RKO (cell line): ENCODE measurements around the gene PGA5.

Experiments
- DNase-seq: peaks from one replicate; pipeline ENCODE4 v3.0.0-alpha.2; 2016; ENCODE audit warnings: low spot score

The PGA5 gene

GRCh38 chr11:61267437-61267841 lies 26.5 kb downstream of the PGA5 start:
- no peak for DNase-seq

GRCh38 chr11:61268588-61269250 lies 27.7 kb downstream of the PGA5 start:
- DNase-seq, result no peak

DNA sequence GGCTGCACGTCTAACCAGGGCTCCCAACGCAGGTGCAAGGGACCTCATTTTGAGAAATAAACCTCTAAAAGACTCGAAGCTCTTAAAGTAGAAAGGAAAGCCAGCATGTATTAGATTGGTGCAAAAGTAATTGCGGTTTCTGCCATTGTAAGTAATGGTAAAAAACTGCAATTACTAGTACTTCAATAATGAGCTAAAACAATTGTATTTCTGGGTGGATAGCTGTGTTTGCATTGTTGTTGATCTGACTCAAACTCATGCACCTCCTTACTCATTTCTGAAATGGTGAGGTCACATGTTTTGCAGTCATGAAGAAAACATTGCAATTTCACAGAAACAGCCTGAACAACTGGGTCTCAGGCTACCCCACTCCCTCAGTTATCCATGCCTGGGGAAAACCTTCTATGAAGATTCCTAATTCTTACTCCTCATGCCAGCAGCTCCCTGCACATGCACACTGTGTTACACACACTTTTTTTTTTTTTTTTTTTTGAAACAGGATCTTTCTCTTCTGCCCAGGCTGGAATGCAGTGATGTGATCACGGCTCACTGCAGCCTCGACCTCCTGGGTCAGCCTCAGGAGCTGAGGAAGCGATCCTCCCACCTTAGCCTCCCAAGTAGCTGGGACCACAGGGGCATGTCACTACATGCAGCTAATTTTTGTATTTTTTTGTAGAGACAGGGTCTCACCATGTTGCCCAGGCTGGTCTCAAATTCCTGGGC lies 29.5 kb downstream of the PGA5 start:
- DNase-seq, result peak; percentile 24

GRCh38 chr11:61272731-61273130 lies 31.8 kb downstream of the PGA5 start:
- DNase-seq, result no peak

DNA sequence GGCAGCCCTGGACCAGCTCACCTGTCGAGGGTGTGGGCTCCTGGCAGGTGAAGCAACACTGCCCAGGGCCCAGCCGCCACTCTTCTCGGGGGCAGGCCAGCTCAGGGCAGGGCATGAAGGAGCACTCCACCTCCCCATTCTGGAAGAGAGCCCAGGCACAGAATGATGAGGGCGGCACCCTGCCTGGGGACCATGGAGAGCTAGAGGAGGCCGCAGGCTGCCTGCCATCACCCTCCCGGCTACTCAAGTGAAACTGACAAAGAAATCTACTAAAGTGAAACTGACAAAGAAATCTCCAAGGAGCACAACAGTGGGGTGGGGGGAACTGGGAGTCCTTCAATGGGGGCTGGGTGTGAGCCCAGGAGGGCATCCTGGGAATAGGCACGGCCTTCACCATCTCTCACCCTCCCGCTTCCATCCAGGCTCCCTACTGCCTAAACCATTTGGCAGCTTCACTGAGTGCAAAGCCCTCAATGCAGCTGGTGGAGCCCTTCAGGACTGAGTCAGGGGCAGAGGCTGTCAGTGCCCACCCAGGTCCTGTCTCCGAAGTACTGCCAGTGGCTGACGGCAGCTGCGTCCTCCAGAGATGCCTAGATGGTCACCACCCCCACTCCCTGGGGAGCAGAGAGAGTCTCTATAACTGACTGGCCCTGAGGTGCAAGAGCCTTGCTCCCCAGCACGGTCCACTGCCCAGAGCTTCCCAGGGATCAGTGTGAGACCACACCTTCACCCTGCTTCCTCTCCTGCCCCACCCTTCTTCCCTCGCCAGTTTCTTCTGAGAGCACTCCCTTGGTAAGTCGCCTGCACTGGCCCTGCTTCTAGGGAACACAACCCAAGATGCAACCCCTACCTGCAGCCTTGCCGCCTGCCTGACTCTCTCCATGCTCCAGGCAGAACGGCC lies 32.5 kb downstream of the PGA5 start:
- DNase-seq, result no peak

DNA sequence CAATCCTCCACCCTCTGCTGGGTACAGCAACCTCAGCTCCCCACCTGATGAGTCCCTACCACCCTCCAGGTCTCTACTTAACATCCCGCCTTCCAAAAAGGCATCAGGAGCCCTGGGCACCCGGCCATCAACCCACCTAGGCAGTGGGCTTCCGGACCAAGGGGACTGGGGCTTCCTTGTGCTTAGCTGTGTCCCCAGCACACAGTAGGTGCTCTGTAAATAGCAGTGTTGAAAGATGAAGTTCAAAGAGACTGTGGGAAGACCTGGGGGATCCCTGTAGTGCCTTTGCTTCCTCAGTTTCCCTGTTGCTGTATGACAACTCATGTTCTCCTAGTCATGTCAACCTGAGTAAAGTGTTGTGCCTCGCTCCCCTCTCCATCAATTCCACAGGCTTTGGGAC lies 33.1 kb downstream of the PGA5 start:
- no peak for DNase-seq

GRCh38 chr11:61275191-61275590 lies 34.2 kb downstream of the PGA5 start:
- no peak for DNase-seq

DNA sequence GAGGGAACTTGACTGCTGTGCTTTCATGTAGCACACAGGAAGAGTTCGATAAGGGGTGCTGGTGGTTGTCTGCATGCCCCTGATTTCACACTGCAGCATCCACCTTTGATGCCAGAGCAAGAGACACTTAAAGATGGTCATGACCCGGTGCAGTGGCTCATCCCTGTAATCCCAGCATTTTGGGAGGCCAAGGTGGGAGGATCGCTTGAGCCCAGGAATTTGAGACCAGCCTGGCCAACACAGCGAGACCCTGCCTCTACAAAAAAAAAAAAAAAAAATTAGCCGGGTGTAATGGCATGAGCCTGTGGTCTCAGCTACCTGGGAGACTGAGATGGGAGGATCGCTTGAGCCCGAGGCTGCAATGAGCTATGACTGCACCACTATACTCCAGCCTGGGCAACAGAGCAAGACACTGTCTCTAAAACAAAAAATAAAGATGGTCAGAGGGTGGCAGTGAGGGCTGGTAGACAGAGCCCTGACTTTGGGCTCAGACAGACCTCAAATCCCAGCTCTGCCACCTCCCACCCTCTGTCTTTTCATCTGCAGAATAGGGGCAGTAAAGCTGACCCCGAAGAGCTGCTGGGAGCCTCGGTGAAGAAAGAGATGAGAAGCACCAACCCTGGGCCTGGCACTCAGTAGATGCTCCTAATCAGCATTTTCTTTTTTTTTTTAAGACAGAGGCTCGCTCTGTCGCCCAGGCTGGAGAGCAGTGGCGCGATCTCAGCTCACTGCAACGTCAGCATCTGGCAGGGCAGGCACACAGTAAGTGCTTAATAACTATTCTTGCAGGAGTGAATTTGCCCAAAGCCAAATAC lies 36.4 kb downstream of the PGA5 start:
- DNase-seq, result no peak

GRCh38 chr11:61278001-61278470 lies 37.1 kb downstream of the PGA5 start:
- DNase-seq, result no peak

- DNase-seq, result no peak
Measured at GRCh38 chr11:61279934-61280659, 39.1 kb downstream of the PGA5 start.

- DNase-seq, result no peak
Measured at GRCh38 chr11:61280883-61281580, 40.1 kb downstream of the PGA5 start.

- no peak for DNase-seq
Measured at GRCh38 chr11:61281581-61282250, 40.7 kb downstream of the PGA5 start.

GRCh38 chr11:61283613-61284012 lies 42.6 kb downstream of the PGA5 start:
- no peak for DNase-seq

GRCh38 chr11:61287338-61287977 lies 46.5 kb downstream of the PGA5 start:
- no peak for DNase-seq

- no peak for DNase-seq
Measured at GRCh38 chr11:61290905-61291690, 50.1 kb downstream of the PGA5 start.

DNA sequence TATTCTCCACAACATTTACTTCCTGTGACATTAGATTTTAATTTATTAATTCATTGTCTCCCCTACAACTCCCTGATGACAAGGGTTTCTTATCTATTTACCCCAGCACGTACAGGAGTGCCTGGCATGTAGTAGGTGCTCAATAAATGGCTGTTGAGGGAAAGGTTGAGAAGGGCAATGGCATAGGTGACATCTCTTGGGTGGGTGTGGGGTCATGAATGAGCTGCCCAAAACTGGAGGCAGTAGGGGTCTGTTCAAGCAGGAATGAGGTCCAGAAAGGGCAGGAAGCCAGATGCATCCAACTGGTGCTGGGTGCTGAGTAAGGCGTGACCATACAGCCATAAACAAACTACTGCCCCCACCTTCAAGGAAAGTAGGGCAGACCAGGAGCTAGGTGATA lies 51.4 kb downstream of the PGA5 start:
- no peak for DNase-seq

- DNase-seq, result peak; percentile 64
Measured at GRCh38 chr11:61293867-61294716, 53.1 kb downstream of the PGA5 start.
